Trophoblast cell (in vitro differentiated cells and primary cell): ENCODE measurements around the gene IFITM5.
"Not testable (repeated sequence)": the region's sequence is repeated elsewhere in the genome, so short reads cannot be mapped to it uniquely, and the experiment has no call there.

Source experiments
- DNase-seq, 2 donors: peaks; one replicate each; pipeline ENCODE4 v3.0.0-alpha.2; 2016
- H2AFZ ChIP-seq: 2 replicates; pipeline ENCODE4 v1.6.1; 2013; ENCODE audit warnings: low read length, moderate library complexity, mild to moderate bottlenecking; ENCODE audit not compliant: insufficient read depth, poor library complexity
- H2AK5ac ChIP-seq: 2 replicates; pipeline ENCODE4 v1.6.1; 2013; ENCODE audit warnings: mild to moderate bottlenecking, low read length
- H2BK120ac ChIP-seq: 2 replicates; pipeline ENCODE4 v1.6.1; 2013; ENCODE audit warnings: low read length, mild to moderate bottlenecking, moderate library complexity; ENCODE audit not compliant: insufficient read depth, poor library complexity
- H2BK12ac ChIP-seq: 2 replicates; pipeline ENCODE4 v1.6.1; 2013; ENCODE audit warnings: mild to moderate bottlenecking, low read length, moderate library complexity
- H2BK5ac ChIP-seq: 2 replicates; pipeline ENCODE4 v1.6.1; 2013; ENCODE audit warnings: low read length, low read depth, moderate library complexity, mild to moderate bottlenecking; ENCODE audit not compliant: poor library complexity
- H3K14ac ChIP-seq: 2 replicates; pipeline ENCODE4 v1.6.1; 2013; ENCODE audit warnings: mild to moderate bottlenecking, low read length
- H3K18ac ChIP-seq: 2 replicates; pipeline ENCODE4 v1.6.1; 2013; ENCODE audit warnings: mild to moderate bottlenecking, low read length
- H3K23ac ChIP-seq: 2 replicates; pipeline ENCODE4 v1.6.1; 2013; ENCODE audit warnings: low read length
- H3K27ac ChIP-seq: 2 replicates; pipeline ENCODE4 v1.5.1; 2013; ENCODE audit warnings: low read depth, mild to moderate bottlenecking, inconsistent platforms, low read length, moderate library complexity
- H3K27me3 ChIP-seq: 2 replicates; pipeline ENCODE4 v1.6.1; 2013; ENCODE audit warnings: inconsistent platforms, mild to moderate bottlenecking, low read length, moderate library complexity; ENCODE audit not compliant: insufficient read depth
- H3K36me3 ChIP-seq, 2 experiments: 1 replicate in 1 of 2; 2 replicates in 1 of 2; pipeline ENCODE4 v1.6.1; 2013; ENCODE audit warnings: low read length in 2 of 2, mild to moderate bottlenecking in 2 of 2, moderate library complexity in 1 of 2; ENCODE audit not compliant: insufficient read depth in 2 of 2, control insufficient read depth in 1 of 2
- H3K4ac ChIP-seq: 2 replicates; pipeline ENCODE4 v1.6.1; 2013; ENCODE audit warnings: low read depth, mild to moderate bottlenecking, low read length, moderate library complexity
- H3K4me1 ChIP-seq, 2 experiments: 1 replicate in 1 of 2; 2 replicates in 1 of 2; pipeline ENCODE4 v1.6.1; 2013; ENCODE audit warnings: low read length in 2 of 2, mild to moderate bottlenecking in 2 of 2, moderate library complexity in 1 of 2; ENCODE audit not compliant: insufficient read depth in 2 of 2, control insufficient read depth in 1 of 2
- H3K4me2 ChIP-seq: 2 replicates; pipeline ENCODE4 v1.6.1; 2013; ENCODE audit warnings: inconsistent platforms, mild to moderate bottlenecking, low read length, moderate library complexity
- H3K4me3 ChIP-seq: 2 replicates; pipeline ENCODE4 v1.5.1; 2013; ENCODE audit warnings: mild to moderate bottlenecking, low read depth, low read length, inconsistent platforms
- H3K79me1 ChIP-seq: one replicate; pipeline ENCODE4 v1.6.1; 2013; ENCODE audit warnings: low read length
- H3K79me2 ChIP-seq: 2 replicates; pipeline ENCODE4 v1.6.1; 2013; ENCODE audit warnings: low read length, mild to moderate bottlenecking; ENCODE audit not compliant: control insufficient read depth, insufficient read depth, poor library complexity
- H3K9ac ChIP-seq: 2 replicates; pipeline ENCODE4 v1.6.1; 2013; ENCODE audit warnings: mild to moderate bottlenecking, low read length
- H3K9me3 ChIP-seq: 2 replicates; pipeline ENCODE4 v1.6.1; 2013; ENCODE audit warnings: low read depth, mild to moderate bottlenecking, control low read depth, inconsistent platforms, low read length; ENCODE audit not compliant: insufficient read depth
- H4K12ac ChIP-seq: 2 replicates; pipeline ENCODE4 v1.6.1; 2013; ENCODE audit warnings: low read depth, mild to moderate bottlenecking, low read length, moderate library complexity
- H4K8ac ChIP-seq: 2 replicates; pipeline ENCODE4 v1.6.1; 2013; ENCODE audit warnings: low read depth, mild to moderate bottlenecking, low read length, moderate library complexity
- H4K91ac ChIP-seq: one replicate; pipeline ENCODE4 v1.6.1; 2013; ENCODE audit warnings: low read depth, mild to moderate bottlenecking, low read length, moderate library complexity
- WGBS: extraction: QIAGEN DNeasy Blood & Tissue Kit; methylation state at CpG from one replicate; pipeline ENCODE4 v1.1.7; 2013; ENCODE audit warnings: missing lambda C conversion rate; ENCODE audit not compliant: insufficient read length, insufficient coverage; ENCODE audit errors: extremely low coverage; 5-methylcytosine and 5-hydroxymethylcytosine counted together

IFITM5 gene

DNA sequence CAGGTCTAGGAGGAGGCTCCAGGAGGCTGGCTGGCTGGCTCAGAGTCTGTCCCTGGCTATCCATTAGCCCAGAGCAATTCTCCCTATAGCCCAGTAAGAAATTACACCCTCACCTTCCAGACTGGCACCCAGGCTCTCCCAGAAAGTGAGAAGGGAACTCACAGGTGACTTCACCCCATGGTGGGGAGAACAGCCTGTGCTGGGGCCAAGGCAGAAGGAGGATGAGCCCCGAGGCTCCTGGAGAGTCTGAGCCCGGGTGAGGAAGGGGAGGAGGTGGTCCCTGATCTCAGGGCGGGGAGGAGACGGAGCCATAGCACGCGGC is 15.2 kb upstream of the IFITM5 start:
- not testable (repeated sequence) for H3K18ac ChIP-seq, H3K23ac ChIP-seq, H3K79me1 ChIP-seq, H2BK12ac ChIP-seq, H3K79me2 ChIP-seq, H2BK5ac ChIP-seq, H3K36me3 ChIP-seq, H4K12ac ChIP-seq, H3K4ac ChIP-seq, DNase-seq, H3K4me3 ChIP-seq, H3K4me2 ChIP-seq, H3K27ac ChIP-seq, H2BK120ac ChIP-seq, H3K27me3 ChIP-seq, H3K14ac ChIP-seq, H2AK5ac ChIP-seq, H3K9me3 ChIP-seq, H4K8ac ChIP-seq, H3K9ac ChIP-seq, H4K91ac ChIP-seq, H2AFZ ChIP-seq
- WGBS = no CpG with 5 or more reads among the region's 6 CpGs
- H3K4me1 ChIP-seq = peaks cover 11 to 13% of the 10 kb centered on the region in 2 experiments

DNA sequence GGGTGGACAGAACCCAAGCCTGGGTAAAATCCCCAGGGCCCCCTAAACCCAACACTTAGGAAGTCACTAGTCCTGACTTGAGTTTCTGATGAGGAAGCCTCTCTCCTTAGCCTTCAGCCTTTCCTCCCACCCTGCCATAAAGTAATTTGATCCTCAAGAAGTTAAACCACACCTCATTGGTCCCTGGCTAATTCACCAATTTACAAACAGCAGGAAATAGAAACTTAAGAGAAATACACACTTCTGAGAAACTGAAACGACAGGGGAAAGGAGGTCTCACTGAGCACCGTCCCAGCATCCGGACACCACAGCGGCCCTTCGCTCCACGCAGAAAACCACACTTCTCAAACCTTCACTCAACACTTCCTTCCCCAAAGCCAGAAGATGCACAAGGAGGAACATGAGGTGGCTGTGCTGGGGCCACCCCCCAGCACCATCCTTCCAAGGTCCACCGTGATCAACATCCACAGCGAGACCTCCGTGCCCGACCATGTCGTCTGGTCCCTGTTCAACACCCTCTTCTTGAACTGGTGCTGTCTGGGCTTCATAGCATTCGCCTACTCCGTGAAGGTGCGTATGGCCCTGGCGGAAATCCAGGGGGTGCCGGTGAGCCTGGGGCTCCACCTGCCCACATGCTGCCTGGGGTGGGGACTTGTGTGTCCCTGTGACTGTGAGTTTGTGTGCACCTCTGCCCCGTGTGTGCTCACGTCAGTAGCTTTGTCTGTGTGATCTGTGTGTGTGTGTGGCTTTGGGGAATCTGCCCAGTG is 14.6 kb upstream of the IFITM5 start, which contains the start of gene IFITM1:
Gene IFITM1 (plus strand): TSS at position 254 of the 767 bp plus-strand sequence. CDS start 131 bp downstream, at position 385.
- WGBS = no CpG with 5 or more reads among the region's 18 CpGs

DNA sequence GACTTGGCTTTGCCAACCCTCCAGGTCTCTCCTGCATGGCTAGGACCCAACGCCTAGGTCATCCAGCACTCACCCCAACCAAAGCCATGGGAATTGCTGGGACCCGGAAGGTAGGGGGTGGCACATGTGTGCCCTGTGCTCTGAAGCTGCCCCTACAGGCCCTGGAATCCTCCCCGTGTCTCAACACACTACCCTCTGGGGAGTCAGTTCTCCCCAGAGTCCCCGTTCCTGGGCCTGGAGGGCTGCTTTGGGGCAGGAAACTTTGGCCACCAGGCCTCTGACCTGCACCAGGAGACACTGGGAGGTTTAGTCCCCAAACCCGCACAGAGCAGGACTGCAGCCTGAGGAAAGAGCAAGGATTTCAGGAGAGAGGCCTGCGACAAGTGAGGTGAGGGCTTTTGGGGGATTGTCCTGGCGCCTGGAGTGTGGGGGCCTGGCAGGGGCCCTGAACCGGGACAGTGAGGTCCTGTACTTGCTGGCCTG is 14.0 kb upstream of the IFITM5 start:
- peak overlapping the region; percentile 71 for H2AFZ ChIP-seq
- peak overlapping the region; percentile 46 for H2BK5ac ChIP-seq
- H3K4me1 ChIP-seq = peaks cover 11% of the 10 kb centered on the region in 2 experiments
- H4K91ac ChIP-seq = peak overlapping the region; percentile 81
- peak overlapping the region; percentile 13 for H2AK5ac ChIP-seq
- peaks cover 6% of the 10 kb centered on the region for H3K79me1 ChIP-seq
- no peak for DNase-seq
- H3K4ac ChIP-seq = peak overlapping the region; percentile 56
- H3K4me3 ChIP-seq = peak overlapping the region; percentile 2
- H3K14ac ChIP-seq = peak overlapping the region; percentile 60
- H2BK12ac ChIP-seq = peak overlapping the region; percentile 92
- H3K9me3 ChIP-seq = peaks cover 1% of the 10 kb centered on the region
- peak overlapping the region; percentile 81 for H4K8ac ChIP-seq
- peak overlapping the region; percentile 68 for H2BK120ac ChIP-seq
- no peak overlapping the region for H3K23ac ChIP-seq
- peak overlapping the region; percentile 89 for H3K18ac ChIP-seq
- H3K4me2 ChIP-seq = no peak overlapping the region
- H3K9ac ChIP-seq = no peak overlapping the region
- peak overlapping the region; percentile 77 for H4K12ac ChIP-seq
- WGBS = no CpG with 5 or more reads among the region's 8 CpGs
- no peaks in the 10 kb centered on the region for H3K36me3 ChIP-seq
- peak overlapping the region; percentile 36 for H3K27ac ChIP-seq
- peaks cover 2% of the 10 kb centered on the region for H3K79me2 ChIP-seq
- H3K27me3 ChIP-seq = peaks cover 4% of the 10 kb centered on the region

More for the DNA sequence above, 14.6 kb upstream of the IFITM5 start, which contains the start of gene IFITM1:
- peaks cover 2% of the 10 kb centered on the region for H3K79me2 ChIP-seq
- H3K79me1 ChIP-seq = peaks cover 6% of the 10 kb centered on the region
- peak within 1 kb of the TSS; percentile 60 for H3K14ac ChIP-seq
- peak within 1 kb of the TSS; percentile 77 for H4K12ac ChIP-seq
- no peak within 1 kb of the TSS for H3K23ac ChIP-seq
- peak within 1 kb of the TSS; percentile 56 for H3K4ac ChIP-seq
- H2AK5ac ChIP-seq = peak within 1 kb of the TSS; percentile 13
- H2BK120ac ChIP-seq = peak within 1 kb of the TSS; percentile 68
- H2AFZ ChIP-seq = peak within 1 kb of the TSS; percentile 71
- DNase-seq = peak in 1 of 2 donors; percentile 33
- H3K9ac ChIP-seq = peak within 1 kb of the TSS; percentile 42
- peak within 1 kb of the TSS; percentile 36 for H3K27ac ChIP-seq
- H2BK12ac ChIP-seq = peak within 1 kb of the TSS; percentile 92
- peak within 1 kb of the TSS; percentile 81 for H4K8ac ChIP-seq
- H3K4me1 ChIP-seq = peaks cover 10 to 12% of the 10 kb centered on the region in 2 experiments
- peak within 1 kb of the TSS; percentile 46 for H2BK5ac ChIP-seq
- H3K27me3 ChIP-seq = peaks cover 4% of the 10 kb centered on the region
- no peaks in the 10 kb centered on the region for H3K36me3 ChIP-seq
- H3K18ac ChIP-seq = peak within 1 kb of the TSS; percentile 89
- peaks cover 1% of the 10 kb centered on the region for H3K9me3 ChIP-seq
- peak within 1 kb of the TSS; percentile 61 for H3K4me2 ChIP-seq
- peak within 1 kb of the TSS; percentile 25 for H3K4me3 ChIP-seq
- H4K91ac ChIP-seq = peak within 1 kb of the TSS; percentile 81

DNA sequence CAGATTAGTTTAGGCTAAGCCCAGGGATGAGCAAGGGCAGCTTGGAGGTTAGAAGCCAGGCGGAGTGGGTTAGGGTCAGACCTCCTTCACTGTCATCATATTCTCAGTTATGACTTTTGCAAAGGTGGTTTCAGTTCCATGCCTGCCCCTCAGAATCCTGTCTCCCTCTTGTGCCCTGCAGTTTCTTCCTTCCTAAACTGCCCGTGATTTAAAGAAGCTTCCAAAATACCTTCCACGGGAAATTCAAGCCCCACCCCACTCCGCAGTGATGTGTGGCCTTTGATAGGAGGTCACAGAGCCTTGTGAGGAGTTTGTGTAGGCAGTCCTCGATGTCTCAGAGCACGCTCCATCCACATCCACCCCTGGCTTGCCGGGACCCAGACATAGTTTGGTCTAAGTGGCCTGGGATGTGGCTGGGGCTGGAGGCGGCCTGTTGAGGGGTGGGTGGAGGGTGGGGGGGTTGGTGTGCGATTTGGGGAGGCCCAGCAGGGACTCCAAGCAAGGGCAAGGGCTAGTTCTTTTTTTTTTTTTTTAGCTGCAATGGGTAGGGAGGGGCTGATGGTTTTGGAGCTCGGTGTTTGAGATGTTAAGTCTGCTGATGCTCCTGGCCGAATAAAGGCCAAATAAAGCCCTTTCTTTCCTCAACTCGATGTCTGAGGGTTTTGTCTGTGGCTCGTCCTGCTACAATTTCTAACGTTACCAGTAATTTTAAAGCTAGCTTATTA is 12.9 kb upstream of the IFITM5 start:
- H2BK5ac ChIP-seq = no peak overlapping the region
- H3K4me3 ChIP-seq = no peak overlapping the region
- no peak overlapping the region for H3K4ac ChIP-seq
- H3K23ac ChIP-seq = no peak overlapping the region
- H2AFZ ChIP-seq = no peak overlapping the region
- no peak overlapping the region for H4K12ac ChIP-seq
- peaks cover 9% of the 10 kb centered on the region for H3K79me1 ChIP-seq
- no peak overlapping the region for H4K91ac ChIP-seq
- no peak overlapping the region for H2BK120ac ChIP-seq
- peaks cover 4% of the 10 kb centered on the region for H3K27me3 ChIP-seq
- H3K27ac ChIP-seq = no peak overlapping the region
- peaks cover 14 to 19% of the 10 kb centered on the region in 2 experiments for H3K4me1 ChIP-seq
- no peak for DNase-seq
- H3K36me3 ChIP-seq = no peaks in the 10 kb centered on the region
- peaks cover 2% of the 10 kb centered on the region for H3K79me2 ChIP-seq
- H2BK12ac ChIP-seq = no peak overlapping the region
- H3K9me3 ChIP-seq = peaks cover 1% of the 10 kb centered on the region
- no peak overlapping the region for H3K9ac ChIP-seq
- no peak overlapping the region for H3K18ac ChIP-seq
- H2AK5ac ChIP-seq = no peak overlapping the region
- no CpG with 5 or more reads among the region's 14 CpGs for WGBS
- no peak overlapping the region for H4K8ac ChIP-seq
- H3K14ac ChIP-seq = no peak overlapping the region
- no peak overlapping the region for H3K4me2 ChIP-seq
